Retina (tissue), 1 donor: Measurements from ENCODE around the gene ARL1.
"Not testable (repeated sequence)": the region's sequence is repeated elsewhere in the genome, so short reads cannot be mapped to it uniquely, and the experiment has no call there.

Source experiments
- DNase-seq: peaks from one replicate; pipeline ENCODE4 v3.0.0-alpha.2; 2016

ARL1 gene

DNA sequence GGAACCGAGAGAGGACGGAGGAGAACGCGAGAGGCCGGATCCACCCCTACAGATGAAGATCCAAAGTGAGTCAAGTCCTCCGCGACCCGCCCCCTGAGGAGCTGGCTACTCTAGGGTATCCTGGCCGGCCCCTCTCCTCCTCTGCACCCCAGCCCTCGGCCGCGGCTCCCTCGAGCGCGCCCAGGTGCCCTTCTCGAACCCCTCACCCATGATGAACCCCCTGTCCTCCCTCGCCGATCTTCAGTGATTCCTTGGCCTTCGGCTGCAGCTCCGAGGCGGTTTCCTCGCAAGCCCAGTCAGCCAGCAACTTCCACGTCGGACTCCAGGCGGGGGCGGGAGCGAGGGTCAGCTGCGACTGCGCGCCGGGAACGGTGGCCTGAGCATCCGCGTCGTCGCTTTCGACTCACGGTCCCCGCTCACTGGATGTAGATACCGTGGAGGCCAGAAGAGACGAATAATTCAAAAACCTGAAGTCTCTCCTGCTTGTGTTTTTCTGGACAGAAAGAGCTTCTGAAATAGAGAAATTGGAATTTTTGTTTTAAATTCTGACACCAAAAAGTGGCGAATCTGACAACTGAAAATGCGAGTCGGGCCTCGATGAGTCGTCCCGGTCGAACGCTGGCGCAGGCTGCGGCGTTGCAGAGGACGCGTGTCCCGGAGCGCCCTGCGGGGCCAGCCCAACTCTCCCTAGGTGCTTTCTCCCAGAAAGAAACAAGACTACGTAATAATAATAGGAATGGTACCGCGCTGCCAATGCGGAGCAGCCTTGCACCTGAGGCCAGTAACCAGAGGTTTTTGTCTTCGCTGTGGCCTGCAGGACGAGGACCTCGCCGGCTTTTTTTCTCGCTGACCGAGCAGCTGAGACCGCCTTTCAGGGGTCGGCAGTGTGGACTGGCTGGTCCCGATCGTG is at the start of gene ARL1:
ARL1 (minus strand) TSS at position 337 of the 910 bp plus-strand sequence; CDS start at position 210, 127 bp downstream.
- peak; percentile 99 for DNase-seq

DNA sequence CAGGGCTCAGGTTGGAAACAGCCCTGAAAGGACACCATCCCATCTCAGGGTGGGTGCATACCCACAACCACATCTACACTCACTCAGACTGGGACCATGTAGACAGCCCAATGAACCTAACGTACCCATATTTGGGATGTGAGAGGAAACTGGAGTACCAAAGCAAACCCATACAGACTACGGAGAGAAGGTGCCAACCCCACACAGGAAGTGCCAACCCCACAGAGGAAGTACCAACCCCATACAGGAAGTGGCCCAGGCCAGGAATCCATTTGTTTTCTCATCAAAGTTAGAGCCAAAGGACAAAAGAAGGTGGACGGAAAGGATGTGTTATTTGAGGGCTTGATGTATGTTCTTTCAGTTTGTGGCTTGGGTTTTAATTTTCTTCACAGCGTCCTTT is 48.1 kb upstream of the ARL1 start:
- DNase-seq: no peak

DNA sequence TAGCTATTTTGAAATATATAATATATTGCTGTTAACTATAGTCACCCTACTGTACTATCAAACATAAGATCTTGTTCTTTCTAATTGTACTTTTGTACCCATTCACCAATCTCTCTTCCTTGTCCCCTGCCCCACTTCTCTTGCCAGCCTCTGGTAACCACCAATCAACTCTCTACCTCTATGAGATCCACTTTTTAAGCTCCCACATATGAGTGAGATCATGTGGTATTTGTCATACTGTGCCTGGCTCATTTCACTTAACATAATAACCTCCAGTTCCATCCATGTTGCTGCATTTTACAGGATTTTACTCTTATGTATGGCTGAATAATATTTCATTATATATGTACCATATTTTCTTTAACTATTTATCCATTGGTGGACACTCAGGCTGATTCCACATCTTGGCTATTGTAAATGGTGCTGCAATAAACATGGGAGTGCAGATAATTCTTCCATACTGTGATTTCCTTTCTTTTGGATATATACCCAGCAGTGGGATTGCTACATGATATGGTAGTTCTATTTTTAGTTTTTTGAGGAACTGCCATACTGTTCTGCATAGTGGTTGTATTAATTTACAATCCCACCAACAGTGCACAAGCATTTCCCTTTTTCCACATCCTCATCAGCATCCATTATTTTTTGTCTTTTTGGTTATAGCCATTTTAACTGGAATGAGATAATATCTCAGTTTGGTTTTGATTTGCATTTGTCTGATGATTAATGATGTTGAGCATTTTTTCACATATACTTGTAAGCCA is 34.1 kb upstream of the ARL1 start:
- DNase-seq: no peak

DNA sequence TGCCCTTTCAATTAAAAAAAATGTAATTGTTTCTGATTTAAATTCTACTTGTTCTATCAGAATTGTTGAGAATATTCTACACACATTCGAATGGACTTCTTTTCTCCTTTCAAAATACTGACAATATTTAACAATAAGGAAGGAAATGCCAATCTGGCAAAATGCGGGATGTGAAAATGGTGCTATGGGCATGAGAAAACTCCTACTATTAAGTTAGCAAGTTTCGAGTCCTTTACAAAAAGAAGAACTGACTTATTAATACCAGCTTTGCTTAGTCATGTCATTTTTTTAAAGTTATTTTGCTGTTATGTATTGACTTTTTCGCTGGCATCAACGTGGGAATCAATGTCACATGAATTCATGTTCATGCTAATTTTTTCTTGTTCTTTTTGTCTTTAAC is 31.7 kb upstream of the ARL1 start:
- DNase-seq: no peak

DNA sequence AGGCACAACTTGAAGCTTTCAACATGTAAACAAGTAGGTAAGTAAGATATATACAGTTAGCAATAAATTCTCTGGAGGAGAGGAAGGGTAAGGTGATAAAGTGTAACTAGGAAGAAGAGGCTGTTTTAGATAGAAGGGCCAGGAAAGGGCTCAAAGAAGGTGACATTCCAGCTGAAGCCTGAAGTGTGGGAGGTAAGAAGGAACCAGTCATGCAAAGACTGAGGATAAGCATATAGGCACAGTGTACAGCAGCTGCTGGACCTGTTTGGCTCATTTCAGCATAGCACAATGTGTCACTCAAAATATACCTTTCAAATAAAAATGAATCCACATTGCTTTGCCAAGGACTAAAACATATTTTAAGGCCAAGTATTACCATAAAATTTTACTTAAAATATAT is 28.6 kb upstream of the ARL1 start:
- no peak for DNase-seq

DNA sequence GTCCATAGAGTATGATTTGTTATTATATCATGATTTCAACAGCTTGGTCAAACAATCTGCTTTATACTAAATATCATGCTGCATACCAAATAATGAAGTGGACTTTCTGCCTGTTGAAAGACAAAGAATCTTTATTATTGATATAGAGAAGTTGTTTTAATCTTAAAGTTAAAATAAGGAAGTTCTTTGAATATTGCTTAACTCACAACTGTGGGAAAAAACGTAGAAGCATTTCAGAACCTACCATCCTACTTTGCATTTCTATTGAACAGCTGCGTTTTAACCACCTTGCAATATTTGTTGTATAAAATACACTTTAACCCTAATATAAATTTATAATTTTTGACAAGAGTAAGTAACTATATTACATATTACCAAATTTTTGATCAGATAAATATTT is 22.9 kb upstream of the ARL1 start:
- DNase-seq: no peak

DNA sequence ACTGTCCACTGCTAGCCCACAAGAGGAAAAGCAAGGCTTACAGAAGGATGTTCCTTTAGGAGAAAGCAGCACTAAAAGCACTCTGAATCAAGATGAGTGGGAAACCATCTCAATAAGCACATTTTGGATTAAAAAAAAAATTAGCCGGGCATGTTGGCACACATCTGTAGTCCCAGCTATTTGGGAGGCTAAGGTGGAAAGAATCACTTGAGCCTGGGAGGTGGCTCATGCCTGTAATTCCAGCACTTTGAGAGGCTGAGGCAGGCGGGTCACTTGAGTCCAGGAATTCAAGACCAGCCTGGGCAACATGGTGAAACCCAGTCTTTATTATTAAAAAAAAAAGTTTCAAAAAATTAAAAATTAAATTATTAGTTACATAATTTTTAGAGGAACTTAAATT is 17.0 kb upstream of the ARL1 start:
- DNase-seq: no peak

DNA sequence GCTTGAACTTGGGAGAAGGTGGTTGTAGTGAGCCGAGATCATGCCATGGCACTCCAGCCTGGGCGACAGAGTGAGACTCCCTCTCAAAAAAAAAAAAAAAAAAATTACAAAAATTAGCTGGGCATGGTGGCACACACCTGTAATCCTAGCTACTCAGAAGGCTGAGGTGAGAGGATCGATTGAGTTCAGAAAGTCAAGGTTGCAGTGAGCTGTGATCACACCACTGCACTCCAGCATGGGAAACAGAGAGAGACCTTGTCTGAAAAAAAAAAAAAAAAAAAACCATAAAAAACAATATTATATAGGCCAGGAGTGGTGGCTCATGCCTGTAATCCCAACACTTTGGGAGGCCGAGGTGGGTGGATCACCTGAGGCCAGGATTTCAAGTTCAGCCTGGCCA is 14.5 kb upstream of the ARL1 start:
- DNase-seq: not testable (repeated sequence)

DNA sequence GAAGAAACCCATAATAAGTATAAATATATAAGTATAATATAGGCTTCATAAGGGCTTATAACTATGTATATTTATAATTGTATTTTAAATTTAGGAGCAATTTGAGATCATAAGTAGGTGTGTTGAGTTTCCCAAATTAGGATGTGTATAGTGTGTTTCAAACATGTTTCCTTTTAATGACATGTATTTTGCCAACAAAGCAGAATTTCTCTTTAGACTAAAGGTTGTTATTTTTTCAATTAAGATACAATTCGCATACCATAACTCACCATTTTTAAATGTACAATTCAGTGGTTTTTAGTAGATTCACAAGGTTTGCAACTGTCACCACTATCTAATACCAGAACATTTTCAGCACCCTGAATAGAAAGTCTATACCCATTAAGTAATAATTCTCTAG is 7.7 kb upstream of the ARL1 start:
- no peak for DNase-seq

DNA sequence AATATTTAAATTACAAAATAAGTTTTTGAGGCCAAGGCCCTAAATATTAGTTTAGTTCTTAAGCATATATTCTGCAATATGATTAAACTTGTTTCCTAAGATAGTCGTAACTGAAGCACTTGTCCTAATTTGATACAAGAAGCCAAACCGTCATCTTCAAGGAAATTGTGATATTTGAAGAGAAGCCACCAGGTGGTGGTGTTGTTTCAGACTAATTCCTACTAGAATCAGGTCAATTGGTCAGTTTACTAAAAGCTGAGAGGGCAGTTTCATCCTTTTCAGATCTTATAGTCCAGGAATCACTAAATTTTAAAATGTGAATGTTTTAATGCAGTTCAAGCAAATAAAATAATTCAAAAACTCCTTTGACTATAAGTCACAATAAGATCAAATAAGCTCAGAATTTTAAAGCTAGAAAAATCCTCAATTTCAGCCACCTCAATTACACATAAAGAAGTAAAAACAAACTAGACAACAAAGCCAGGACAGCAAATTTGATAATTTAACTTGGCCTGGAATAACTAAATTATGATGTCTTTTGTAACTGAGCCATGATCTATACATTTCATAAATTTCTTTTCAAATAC is 7.1 kb upstream of the ARL1 start:
- DNase-seq: peak; percentile 25

DNA sequence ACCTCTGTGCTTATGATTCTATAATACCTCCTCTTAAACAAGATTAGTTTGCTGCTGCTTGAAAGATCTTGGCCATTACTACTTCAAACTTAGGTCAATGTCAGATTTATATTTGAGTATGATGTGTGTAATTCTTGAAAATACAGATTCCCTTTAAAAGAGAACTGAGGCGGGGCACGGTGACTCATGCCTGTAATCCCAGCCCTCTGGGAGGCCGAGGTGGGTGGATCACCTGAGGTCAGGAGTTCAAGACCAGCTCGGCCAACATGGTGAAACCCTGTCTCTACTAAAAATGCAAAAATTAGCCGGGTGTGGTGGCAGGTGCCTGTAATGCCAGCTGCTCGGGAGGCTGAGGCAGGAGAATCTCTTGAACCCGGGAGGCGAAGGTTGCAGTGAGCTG is 2.6 kb upstream of the ARL1 start:
- DNase-seq: not testable (repeated sequence)

DNA sequence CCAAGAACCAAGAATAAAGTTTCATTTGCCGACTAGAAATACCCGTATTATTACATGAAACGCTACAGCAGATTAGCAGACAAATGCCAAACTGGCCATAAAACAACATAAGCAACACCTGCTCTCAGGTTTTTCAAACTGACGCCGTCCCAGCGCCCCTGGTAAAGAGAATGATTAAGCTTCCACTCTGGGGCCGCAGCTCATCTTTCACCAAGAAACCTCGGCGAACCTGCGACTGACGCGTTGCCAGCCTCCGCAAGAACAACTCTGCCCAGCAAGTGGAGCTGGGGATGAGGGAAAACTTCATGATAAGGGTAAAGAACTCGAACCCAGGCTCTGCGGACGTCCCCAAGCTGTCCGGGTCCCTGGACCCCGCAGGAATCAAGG is 530 bp downstream of the ARL1 start:
- DNase-seq: no peak

DNA sequence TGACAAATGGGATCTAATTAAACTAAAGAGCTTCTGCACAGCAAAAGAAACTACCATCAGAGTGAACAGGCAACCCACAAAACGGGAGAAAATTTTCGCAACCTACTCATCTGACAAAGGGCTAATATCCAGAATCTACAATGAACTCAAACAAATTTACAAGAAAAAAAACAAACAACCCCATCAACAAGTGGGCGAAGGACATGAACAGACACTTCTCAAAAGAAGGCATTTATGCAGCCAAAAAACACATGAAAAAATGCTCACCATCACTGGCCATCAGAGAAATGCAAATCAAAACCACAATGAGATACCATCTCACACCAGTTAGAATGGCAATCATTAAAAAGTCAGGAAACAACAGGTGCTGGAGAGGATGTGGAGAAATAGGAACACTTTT is 16.4 kb downstream of the ARL1 start:
- DNase-seq: not testable (repeated sequence)

DNA sequence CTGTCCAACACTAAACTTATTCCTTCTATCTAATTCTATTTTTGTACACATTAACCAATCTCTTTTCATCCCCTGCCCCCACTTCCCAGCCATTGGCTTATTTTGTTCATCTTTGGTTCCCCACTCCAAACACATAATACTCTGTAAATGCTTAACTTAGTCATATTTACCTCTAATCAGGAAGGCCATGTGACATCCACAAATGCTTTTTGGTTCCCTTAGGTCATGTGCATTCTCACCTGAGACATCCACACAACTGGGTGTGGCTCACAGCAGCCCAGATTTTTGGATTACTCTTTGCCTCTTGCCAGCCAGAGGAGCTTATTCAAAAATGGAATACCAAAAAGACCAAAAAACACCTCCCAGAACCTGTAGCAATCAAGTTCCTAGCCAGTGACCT is 28.4 kb downstream of the ARL1 start:
- no peak for DNase-seq

DNA sequence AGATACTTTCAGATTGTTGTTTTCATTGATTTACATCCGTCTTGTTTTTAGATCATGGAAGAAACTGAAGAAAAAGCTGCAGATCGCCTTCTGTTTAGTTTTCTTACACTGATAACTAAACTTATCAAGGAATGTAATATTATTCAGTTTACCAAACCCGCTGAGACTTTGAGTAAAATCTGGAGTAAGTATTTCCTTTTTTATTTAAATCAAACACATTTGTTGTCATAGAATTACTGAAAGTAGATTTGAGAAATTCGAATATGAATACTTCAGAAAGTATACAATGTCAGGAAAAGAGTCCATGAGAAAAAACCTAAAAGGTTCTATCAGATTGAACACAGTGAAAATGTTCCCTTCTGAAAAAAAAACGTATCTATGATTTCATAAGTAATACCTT is 32.0 kb downstream of the ARL1 start:
- no peak for DNase-seq

DNA sequence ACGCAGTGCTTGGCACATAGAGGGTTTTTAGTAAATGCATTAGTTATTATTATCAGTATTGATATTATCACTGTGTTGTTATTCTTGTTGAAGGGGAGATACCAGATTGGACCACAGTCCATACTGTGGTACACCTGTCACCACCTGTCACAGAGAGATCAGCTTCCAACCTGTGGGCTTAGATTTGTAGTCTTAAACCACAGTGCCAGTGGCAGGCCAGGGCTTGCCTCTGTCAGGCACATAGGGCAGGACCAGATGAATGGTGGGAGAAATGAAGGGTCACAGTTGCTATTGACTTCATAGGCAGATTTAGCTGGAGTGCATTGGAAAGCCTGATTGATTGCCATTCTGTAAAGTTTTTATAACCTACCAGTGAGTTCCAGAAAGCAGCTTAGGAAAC is 35.1 kb downstream of the ARL1 start:
- DNase-seq: no peak

DNA sequence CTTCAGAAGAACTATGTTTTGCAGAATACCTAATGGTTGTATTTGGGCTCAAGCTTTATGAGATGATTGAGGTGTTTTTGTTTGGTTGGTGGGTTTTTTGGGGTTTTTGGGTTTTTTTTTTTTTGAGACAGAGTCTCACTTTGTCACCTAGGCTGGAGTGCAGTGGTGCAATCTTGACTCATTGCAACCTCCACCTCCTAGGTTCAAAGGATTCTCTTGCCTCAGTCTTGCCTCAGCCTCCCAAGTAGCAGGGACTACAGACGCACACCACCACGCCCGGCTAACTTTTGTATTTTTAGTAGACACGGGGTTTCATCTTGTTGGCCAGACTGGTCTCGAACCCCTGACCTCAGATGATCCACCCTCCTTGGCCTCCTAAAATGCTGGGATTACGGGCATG is 39.6 kb downstream of the ARL1 start:
- DNase-seq: no peak

DNA sequence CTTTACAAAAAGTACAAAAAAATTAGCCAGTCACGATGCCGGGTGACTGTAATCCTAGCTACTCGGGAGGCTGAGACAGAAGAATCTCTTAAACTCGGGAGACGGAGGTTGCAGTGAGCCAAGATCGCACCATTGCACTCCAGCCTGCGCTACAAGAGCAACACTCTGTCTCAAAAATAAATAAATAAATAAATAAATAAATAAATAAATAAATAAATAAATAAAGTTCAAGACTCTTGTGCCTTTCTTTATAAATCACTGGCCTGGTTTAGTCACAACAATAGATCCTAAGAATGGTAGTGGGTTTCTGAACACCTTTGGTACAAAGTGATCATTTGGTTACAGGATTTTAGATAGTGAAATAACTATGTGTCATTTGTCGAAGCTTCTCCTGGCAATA is 46.1 kb downstream of the ARL1 start:
- DNase-seq: no peak

DNA sequence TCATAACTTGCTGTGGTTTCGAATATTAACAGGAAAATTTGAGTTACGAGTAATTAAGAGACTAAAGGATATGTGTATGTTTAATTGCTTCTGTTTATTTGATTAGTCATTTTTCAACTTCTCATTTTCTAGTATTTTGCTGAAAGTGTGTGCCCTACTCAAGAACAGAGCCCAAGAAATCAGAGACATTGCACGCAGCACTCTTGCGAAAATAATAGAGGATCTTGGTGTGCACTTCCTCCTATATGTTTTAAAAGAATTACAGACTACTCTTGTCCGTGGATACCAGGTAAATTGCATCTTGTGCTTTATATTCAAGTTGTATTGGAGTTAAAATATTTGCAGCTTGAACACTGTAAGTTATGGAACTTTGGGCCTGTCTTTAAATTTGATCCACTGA is 50.8 kb downstream of the ARL1 start:
- no peak for DNase-seq

DNA sequence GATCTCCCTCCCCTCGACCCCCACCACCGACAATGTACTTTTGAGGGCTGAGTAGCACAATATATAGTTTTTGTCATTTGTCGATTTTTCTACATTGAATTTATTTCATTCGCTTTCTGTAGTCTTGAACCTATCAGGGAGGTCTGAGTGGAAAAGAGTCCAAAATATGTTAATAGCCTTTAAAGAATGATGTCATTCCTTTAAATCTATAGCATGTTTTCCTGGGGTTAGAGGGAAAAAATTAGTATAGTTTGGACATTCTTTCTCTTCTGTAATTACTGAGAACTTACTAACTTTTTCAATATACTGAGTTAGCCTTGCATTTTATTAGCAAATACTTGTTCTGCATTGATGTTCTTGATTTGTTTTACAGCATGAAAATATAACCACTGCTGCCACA is 55.9 kb downstream of the ARL1 start:
- no peak for DNase-seq

DNA sequence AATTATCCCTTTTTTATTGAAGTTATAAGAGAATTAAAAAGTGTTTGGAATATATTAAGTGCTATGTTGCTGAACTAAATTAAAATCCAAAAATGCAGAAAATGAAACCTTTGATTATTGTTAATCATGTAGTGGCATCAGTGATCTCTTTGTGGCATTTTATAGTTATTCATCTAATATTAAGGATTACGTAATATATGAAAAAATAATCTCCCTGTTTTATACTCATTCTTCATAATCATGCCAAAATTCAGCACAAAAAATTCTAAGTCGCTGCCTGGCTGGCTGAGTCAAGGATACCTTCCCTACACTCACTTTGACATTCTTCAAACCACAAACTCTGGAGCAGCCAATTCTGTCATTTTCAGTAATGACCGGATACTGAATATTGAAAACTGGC is 63.7 kb downstream of the ARL1 start:
- DNase-seq: no peak
